Keratinocyte (primary cell): ENCODE measurements around the gene FA2H. TPM values are rescaled to one million over a fixed set of nuclear protein-coding genes. Genes with fewer than 3 reads are reported as not detected.

Experiments
- DNase-seq: peaks from one replicate; pipeline ENCODE4 v3.0.0-alpha.2; 2011; ENCODE audit warnings: low read depth, missing footprints, low spot score
- FAIRE-seq: peaks from 2 replicates; lab custom pipeline; 2011; peaks lifted over from hg19 to GRCh38; lab: Jason Lieb, UNC
- H2AFZ ChIP-seq: 2 replicates; pipeline ENCODE4 v1.6.0; 2012; ENCODE audit warnings: low read length, control low read depth, inconsistent platforms; ENCODE audit not compliant: control insufficient read depth
- H3K27ac ChIP-seq: 2 replicates; pipeline ENCODE4 v1.5.1; 2011; ENCODE audit warnings: low read length; ENCODE audit not compliant: control insufficient read depth, insufficient read depth
- H3K27me3 ChIP-seq: 3 replicates; pipeline ENCODE4 v1.6.0; 2011; ENCODE audit warnings: low read length; ENCODE audit not compliant: control insufficient read depth, insufficient read depth; ENCODE audit errors: extremely low read depth
- H3K36me3 ChIP-seq, 2 experiments: 2 replicates in 1 of 2; 3 replicates in 1 of 2; pipeline ENCODE4 v1.5.1; 2011; ENCODE audit warnings: low read length in 2 of 2, mild to moderate bottlenecking in 1 of 2; ENCODE audit not compliant: control insufficient read depth in 2 of 2, insufficient read depth in 2 of 2; ENCODE audit errors: extremely low read depth in 1 of 2
- H3K4me1 ChIP-seq: 3 replicates; pipeline ENCODE4 v1.5.1; 2011; ENCODE audit warnings: low read length; ENCODE audit not compliant: control insufficient read depth, insufficient read depth; ENCODE audit errors: extremely low read depth
- H3K4me2 ChIP-seq: 3 replicates; pipeline ENCODE4 v1.6.0; 2011; ENCODE audit warnings: low read depth, low read length; ENCODE audit not compliant: control insufficient read depth, insufficient read depth; ENCODE audit errors: extremely low read depth
- H3K4me3 ChIP-seq, 3 experiments: fragments of 200-600 bp in 1 of 3; sonication (generic) in 1 of 3; 2 replicates in 2 of 3; 3 replicates in 1 of 3; pipeline ENCODE4 v1.5.1; 2011 to 2016; ENCODE audit warnings: low read length in 3 of 3, mild to moderate bottlenecking in 3 of 3, control low read depth in 2 of 3, inconsistent platforms in 1 of 3, low read depth in 1 of 3, mixed read lengths in 1 of 3, mixed run types in 1 of 3, moderate library complexity in 1 of 3; ENCODE audit not compliant: control insufficient read depth in 2 of 3, insufficient read depth in 2 of 3; ENCODE audit errors: extremely low read depth in 1 of 3
- H3K79me2 ChIP-seq: 2 replicates; pipeline ENCODE4 v1.6.0; 2012; ENCODE audit warnings: low read length; ENCODE audit not compliant: control insufficient read depth, insufficient read depth
- H3K9ac ChIP-seq: 3 replicates; pipeline ENCODE4 v1.6.0; 2011; ENCODE audit warnings: low read length; ENCODE audit not compliant: control insufficient read depth, insufficient read depth; ENCODE audit errors: extremely low read depth
- H3K9me1 ChIP-seq: 3 replicates; pipeline ENCODE4 v1.6.0; 2011; ENCODE audit warnings: low read length; ENCODE audit not compliant: control insufficient read depth, insufficient read depth; ENCODE audit errors: extremely low read depth
- H3K9me3 ChIP-seq: 2 replicates; pipeline ENCODE4 v1.5.1; 2012; ENCODE audit warnings: low read depth, low read length; ENCODE audit not compliant: control insufficient read depth
- H4K20me1 ChIP-seq: 3 replicates; pipeline ENCODE4 v1.6.0; 2011; ENCODE audit warnings: low read length; ENCODE audit not compliant: control insufficient read depth, insufficient read depth; ENCODE audit errors: extremely low read depth
- CTCF ChIP-seq, 3 experiments: IDR thresholded peaks in 1 of 3; conservative IDR thresholded peaks in 1 of 3; optimal IDR thresholded peaks in 1 of 3; 2 replicates in 2 of 3; 3 replicates in 1 of 3; pipeline versions ENCODE3 to v1.5.1; 2011; ENCODE audit warnings: low read length in 3 of 3, mild to moderate bottlenecking in 3 of 3, moderate library complexity in 2 of 3, control low read depth in 1 of 3, inconsistent platforms in 1 of 3; ENCODE audit not compliant: insufficient read depth in 2 of 3; ENCODE audit errors: extremely low read depth in 1 of 3
- EZH2 ChIP-seq: IDR thresholded peaks from one replicate; pipeline ENCODE4 v1.6.1; 2012; ENCODE audit warnings: inconsistent platforms, mild to moderate bottlenecking, low read length, moderate library complexity
- dilution Hi-C: fragments of 300-500 bp; cut with MboI; formaldehyde crosslinking; loops from one replicate; pipeline ENCODE4 v1.7.0; 2020; ENCODE audit warnings: low sequenced_read_pairs; ENCODE audit not compliant: extremely low pct_ligation_motif_present
- polyA plus RNA-seq, 5 experiments: library from polyadenylated mRNA; depleted of rRNA in 3 of 5; stranded (reverse) in 3 of 5; stranded (forward) in 1 of 5; unstranded in 1 of 5; fragments of >200 nt; gene quantifications; 1 replicate in 1 of 5; 2 replicates in 3 of 5; 3 replicates in 1 of 5; pipeline versions ENCODE4 v1.2.1 to v1.2.3, GENCODE V29; 2011 to 2012; ENCODE audit warnings: missing spikeins in 2 of 5, low read depth in 1 of 5, low replicate concordance in 1 of 5

The FA2H gene
- polyA plus RNA-seq, 1 donor (not counting 4 experiments of a cell fraction or from before 2014, with no cell fraction given): 0.16 TPM

DNA sequence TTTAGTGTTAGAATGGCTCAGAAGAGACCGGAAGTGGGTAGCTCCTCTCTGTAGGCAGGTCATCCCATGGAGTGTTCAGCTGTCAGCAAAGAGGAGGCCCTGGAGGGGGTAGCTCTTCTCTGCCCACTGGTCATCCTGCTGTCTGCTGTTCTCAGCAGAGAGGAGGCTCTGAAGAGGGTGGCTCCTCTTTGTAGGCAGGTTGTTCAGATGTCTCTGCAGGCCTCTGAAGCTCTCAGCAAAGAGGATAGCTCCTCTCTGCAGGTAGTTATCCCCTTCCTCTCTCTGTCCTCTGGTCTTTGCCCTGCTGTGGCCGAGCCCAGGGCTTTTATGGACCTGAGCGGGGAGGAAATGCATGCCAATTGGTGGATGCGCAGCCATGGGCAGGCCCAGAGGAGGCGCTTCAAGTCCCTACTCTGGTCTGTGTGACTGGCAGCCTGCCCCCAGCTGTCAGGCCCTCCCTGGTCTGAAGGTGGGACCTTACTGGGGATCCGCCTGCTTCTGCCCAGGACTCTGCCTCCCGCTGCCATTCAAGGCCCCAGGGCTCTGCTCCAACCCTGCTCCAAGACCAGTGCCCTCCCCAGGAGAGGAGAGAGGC is 32.5 kb upstream of the FA2H start:
- Histone ChIP-seq H3K9me3 (no peaks in the 10 kb centered on the region), H3K79me2 (no peaks in the 10 kb centered on the region), H3K36me3 (no peaks in the 10 kb centered on the region), H3K4me1 (no peaks in the 10 kb centered on the region), H3K9ac (no peak overlapping the region), H2AFZ (no peak overlapping the region), H3K4me3 (no peak overlapping the region), H3K9me1 (no peaks in the 10 kb centered on the region), H3K27me3 (peaks cover 4% of the 10 kb centered on the region), H3K27ac (no peak overlapping the region), H3K4me2 (no peak overlapping the region), H4K20me1 (no peaks in the 10 kb centered on the region)
- FAIRE-seq: no peak
- DNase-seq: no peak
- no peak for TF ChIP-seq EZH2
- no peak for TF ChIP-seq CTCF (optimal IDR thresholded peaks at IDR 0.05 in 1 of 3, IDR thresholded peaks at IDR 0.05 in 1 of 3, conservative IDR thresholded peaks at IDR 0.05 in 1 of 3; ENCODE audit: extremely low read depth in 1 of 3, insufficient read depth in 2 of 3, low read length in 3 of 3)
- dilution Hi-C loops: no loop called here

GRCh38 chr16:74800216-74800871 is 25.7 kb upstream of the FA2H start:
- H3K9me1 ChIP-seq: no peaks in the 10 kb centered on the region
- H3K9me3 ChIP-seq: no peaks in the 10 kb centered on the region
- no peak overlapping the region for H3K27ac ChIP-seq
- no peaks in the 10 kb centered on the region for H4K20me1 ChIP-seq
- H3K4me3 ChIP-seq: no peak overlapping the region
- no peak overlapping the region for H3K4me2 ChIP-seq
- H3K27me3 ChIP-seq: peaks cover 5% of the 10 kb centered on the region
- H3K9ac ChIP-seq: no peak overlapping the region
- DNase-seq (no peak), FAIRE-seq (no peak)
- no peaks in the 10 kb centered on the region for H3K36me3 ChIP-seq
- no peak for TF ChIP-seq EZH2
- no peak for TF ChIP-seq CTCF (optimal IDR thresholded peaks at IDR 0.05 in 1 of 3, IDR thresholded peaks at IDR 0.05 in 1 of 3, conservative IDR thresholded peaks at IDR 0.05 in 1 of 3; ENCODE audit: extremely low read depth in 1 of 3, insufficient read depth in 2 of 3, low read length in 3 of 3)
- dilution Hi-C loops: no loop called here
- no peak overlapping the region for H2AFZ ChIP-seq
- H3K4me1 ChIP-seq: no peaks in the 10 kb centered on the region
- H3K79me2 ChIP-seq: no peaks in the 10 kb centered on the region
